Suppressor macrophage treated with lipopolysaccharide for 1 hour (primary cell): ENCODE results near the gene SSBP3.
A peak's percentile ranks its signal among the peaks of the same experiment; 100 is the strongest.

ENCODE experiments used
- DNase-seq, 3 donors: peaks; one replicate each; pipeline ENCODE4 v3.0.0-alpha.2; 2020 to 2022

Gene SSBP3

DNA sequence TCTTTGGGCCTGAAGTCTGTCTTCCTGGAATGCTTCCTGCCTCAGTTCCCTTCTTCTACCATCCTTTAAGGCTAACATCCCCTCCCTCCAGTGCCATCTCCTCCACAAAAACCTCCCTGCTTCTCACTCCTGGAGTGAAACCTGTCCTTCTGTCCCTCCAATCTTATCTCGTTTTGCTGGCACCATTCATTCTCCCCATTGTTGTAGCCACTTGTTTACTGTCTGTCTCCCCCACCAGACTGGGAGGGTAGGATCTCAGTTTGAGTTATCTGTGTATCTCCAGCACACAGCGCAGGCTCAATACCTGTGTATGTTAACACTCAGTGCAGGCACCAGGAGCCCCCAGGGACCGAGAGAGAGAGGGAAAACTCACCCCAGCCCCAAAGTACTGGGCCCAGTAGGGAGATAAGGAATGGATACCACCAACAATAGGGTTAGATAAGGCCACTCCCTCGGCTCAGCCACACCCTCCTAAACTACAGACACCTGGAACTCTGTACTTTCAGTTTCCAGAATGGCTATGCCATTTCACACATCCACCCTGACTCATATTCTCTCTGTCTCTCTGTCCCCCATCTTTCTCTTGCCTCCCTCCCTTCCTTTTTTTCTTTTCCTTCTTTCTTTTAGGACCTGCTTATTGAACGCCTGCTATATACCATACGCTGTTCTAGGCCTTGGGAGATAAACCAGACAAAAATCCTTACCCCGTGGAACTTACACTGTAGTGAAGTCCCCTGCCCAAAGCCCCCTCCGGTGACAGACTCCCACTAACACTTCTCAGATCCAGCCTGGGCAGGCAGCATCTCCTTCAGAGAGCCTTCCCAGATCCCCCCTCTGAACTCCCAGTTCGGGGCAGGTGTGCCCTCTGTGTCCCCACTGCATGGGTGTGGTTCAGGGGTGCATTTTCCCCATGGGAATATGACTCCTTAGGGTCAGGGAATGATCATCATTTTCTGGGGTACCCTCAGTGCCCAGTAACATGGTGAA, 3.3 kb upstream of the SSBP3 start:
- peak in 1 of 3 donors; percentile 42 for DNase-seq

DNA sequence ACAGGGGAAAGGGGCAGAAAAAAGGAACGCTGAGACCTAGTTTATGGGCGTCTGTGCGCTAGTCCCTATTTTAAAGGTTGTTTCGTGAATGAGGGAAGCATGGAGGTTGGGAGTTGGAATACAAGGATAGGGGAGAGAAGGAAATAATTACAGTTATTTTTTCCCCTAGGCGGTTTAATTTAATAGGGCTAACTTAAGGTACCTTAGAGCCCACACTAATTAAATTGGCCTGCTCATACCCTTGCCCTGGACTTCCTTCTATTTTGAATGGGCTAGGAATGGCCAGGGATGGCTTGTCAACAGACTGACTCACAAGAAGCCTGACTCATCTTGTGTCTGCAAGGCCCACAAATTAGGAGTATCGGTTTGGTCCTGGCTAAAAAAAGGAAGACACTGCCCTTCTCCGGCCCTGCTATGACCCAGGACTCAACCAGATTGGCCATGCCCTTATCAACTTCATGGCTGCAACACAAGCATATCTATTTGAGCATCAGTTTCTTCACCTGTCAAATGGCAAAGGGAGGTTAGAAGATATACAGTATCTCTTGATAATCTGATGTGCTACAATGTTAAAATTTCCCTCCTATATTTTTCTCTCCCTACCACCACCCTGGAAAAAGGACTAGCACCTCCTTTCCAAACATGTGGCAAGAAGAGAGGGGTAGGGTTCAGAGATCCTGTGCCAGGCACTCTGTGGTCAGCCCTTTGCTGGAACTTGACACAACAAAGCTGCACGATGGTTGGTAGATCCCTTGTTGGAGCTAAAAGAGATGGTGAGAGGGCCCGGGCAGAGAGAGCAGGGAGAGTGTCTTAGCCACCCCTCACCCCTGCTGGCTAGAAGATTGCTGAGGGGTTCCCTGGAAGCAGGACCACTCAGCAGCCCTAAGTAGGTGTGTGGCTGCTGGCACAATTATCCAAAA, 2.2 kb upstream of the SSBP3 start:
- peak; percentile 87 to 95 (median 92) for DNase-seq

DNA sequence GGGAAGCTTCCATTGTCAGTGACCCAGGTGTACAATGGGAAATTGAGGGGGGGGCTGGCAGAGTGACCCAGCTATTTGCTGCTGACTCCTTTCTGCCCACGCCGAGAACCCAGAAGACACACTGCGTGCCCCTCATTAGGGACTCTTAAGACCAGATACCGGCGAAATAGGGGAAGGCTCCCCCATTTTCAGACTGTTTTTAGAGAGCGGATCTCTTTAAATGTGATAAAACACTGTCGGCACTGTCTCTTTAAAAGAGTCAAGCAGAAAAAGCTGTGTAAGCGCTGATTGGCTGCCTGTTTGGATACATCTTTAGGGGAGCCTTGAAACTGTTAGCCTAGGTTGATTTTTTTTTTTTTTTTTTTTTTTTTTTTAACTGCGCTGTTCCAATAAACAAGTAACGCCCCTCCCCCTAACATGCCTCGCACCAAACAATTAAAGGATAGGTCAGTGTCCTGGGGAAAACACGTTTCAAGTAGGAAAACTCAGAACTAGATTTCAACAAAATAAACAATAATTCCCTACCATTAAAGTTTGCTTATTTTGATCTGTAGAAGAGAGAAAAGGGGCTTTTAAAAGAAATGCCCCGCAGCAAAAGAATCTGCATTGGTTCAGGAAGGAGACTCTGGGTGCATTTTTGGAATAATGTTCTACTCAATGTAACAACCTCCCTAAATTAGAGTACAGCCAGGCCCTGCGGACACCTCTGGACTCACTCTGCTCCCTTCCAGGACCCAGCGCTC, 1.4 kb upstream of the SSBP3 start:
- DNase-seq, result peak; percentile 80 to 92 (median 91)

DNA sequence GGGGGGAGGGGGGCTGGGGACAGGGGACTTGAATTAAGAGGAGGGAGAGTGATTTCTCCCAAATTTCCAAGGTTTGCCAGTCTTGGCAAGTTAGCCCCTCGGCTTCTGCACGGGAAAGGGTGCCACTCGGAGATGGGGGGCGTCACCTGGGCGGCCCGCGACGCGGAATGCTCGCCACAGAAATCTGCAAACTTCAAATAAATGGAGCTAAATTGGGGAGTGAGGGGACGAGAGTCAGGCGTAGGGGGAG, 885 bp upstream of the SSBP3 start:
- DNase-seq, result no peak

DNA sequence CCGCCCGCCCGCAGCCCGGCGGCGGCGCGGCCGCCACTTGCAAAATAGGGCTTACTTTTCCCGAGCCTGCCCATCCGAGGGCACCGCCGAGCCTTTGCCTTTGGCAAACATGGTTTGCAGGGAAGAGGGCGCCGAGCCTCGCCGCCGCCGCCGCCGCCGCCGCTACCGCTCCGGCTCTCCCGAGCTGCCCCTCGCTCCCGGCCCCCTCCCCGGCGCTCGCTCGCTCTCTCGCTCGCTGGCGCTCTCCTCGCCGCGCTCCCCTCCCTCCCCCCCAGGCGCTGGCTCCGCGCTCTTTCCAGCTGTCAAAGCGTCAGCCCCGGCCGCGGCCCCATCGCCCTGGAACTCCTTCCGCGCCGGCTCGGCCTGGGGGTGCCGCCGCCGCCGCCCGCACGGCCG, 298 bp downstream of the SSBP3 start:
- no peak for DNase-seq

DNA sequence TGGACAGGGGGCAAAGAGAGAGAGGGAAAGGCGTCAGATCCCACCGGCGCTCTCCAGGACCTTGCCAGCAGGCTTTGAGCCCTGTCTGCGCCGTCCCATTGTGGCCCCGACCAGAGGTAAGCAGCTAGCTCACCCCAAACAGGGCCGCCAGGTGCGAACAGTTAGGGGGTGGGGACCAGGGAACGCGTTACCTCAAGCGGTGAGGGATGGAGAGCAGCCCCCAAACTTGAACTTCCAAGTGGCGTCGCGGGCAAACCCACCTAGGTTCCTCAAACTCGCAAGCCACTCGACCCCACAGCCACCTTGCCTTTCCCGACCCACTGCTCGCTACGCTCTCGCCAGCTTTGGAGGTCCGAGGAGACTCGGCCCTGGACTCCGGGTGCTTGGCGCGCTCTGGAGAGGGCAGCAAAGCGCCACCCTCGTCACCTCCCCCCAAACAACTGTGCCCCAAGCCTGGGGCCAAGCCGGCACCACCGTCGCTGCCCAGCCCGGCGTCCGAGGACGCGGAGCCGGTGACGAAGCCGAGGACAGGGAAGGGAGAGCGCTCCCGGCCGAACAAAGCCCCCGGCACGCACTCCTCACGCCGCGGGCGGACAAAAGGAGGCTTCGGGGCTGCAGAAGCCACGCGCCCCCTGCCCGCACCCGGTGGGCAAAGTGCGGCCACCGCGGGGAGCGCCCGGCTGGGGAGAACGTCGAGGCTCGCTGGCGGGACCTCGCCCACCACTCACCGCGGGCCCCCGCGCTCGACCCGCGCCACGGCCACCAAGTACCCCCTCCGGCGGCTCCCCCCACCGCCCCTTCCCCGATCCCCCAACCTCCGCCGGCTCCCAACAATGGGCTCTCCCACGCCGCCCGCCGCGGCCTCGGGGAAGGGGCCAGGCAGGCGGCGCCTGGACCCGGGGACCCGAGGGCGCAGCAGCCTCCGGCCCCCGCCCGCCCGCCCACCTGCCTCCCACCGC, 976 bp downstream of the SSBP3 start:
- peak; percentile 50 to 77 (median 54) for DNase-seq

DNA sequence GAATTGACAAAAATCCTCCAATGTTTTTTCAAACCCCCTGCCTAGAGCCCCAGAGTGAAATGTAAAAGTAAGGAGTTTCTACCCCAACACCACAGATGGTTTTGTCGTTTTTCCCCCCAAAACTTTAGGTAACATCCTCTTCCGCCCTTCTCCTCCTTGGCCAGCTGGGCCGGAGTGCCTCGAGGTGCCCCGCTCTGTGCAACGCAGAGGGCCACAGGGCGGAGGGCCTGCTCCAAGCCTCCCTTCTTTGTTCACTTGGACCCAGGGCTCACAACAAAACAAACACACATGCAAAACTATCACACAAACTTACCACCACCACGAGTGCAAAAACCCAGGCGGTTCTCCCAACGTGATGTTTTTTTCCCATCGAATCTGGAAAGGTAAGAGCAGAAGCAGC, 1.9 kb downstream of the SSBP3 start:
- DNase-seq, result no peak

DNA sequence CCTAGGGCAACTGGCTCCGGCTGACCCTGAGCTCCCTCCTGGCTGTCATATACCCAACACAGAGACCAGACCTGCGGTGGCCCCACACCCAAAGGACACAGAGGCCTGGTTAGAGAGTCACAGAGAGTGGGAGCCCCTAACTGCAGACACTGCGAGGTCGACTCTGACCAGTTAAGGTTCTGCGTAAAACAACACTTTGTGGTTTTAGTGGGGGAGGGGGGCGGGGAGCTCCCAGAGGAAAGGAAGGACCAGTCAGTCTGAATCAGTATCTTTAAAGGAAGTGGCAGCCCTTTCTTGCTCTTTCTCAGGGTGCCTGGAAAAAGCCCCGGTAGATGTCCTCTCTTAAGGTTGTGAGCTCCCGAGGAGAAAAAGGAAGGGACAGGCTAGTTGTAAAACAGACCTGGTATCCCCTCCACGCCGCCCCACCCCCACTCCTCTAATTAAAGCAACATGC, 2.4 kb downstream of the SSBP3 start:
- peak; percentile 80 to 85 (median 82) for DNase-seq

DNA sequence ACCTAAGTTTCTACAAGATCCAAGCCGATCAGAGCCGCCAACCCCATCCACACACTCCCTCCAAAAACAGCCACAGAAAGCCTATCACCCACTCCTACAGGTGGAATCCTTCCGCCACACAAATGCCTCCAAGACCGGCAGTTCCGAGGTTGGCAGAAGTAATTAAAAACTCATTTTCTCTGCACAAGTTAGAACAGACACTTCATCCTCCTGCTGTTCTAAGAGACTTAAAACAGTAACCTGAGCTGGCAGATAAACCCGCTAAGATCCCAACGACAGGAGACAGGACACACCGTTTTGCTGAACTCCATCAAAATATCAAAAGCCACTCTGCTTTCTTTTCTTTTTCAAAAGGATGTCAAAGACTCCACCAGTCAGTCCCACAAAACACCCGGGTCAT, 2.8 kb downstream of the SSBP3 start:
- no peak for DNase-seq

DNA sequence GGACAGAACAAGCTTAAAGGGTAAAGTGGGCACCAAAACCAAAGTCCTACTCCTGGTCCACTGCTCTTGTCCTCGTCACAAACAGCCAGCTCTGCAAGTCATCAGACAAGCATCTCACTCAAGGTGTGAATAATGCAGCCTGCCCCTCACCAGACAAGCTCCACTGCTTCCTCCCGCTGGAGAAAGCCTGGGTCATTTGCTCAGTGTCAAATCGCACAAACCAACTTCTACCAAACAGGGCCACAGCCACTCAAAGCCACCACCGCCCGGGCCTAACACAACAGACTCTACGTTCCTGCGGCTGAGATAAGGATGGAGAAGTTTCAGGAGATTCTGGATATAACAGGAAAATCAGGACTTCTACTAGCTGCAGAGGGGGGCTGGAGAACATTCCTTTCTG, 3.3 kb downstream of the SSBP3 start:
- DNase-seq, result no peak

DNA sequence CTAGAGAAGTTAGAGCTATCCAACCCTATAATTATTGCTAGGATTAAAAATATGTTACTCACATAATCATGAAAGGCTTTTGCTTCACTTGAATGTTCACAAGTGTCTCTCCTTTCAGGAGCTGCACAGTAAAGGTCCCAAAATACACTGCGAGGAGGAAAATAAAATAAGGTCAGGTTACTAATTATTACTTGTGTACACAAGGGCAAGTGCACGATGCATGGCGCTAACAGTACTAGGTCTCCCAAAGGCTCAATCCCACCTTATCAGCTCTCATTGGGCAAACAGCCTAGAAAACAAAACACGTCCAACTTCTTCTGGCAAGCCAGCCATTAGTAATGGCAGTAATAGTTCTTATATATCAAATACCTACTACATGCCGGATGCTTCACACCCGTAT, 4.4 kb downstream of the SSBP3 start:
- no peak for DNase-seq

DNA sequence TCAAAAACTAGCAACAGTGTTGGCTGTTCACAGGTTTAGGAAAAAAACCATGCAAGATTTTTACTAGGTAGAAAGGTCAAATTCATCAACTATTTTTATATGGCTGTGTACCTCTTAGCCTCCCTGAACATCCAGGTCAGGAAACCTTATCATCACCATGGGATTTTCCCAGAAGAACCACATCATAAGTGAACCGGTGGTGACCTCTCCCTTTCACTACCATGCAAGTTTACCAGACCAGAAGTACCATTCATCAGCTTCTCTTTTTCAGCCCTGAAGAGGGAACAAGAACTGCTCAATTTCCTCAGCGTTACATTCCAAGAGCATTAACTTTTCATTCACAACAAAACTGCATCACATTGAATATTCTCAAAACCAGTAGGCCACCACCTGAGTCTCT, 5.9 kb downstream of the SSBP3 start:
- DNase-seq, result peak in 2 of 3 donors; percentile 30 to 60

DNA sequence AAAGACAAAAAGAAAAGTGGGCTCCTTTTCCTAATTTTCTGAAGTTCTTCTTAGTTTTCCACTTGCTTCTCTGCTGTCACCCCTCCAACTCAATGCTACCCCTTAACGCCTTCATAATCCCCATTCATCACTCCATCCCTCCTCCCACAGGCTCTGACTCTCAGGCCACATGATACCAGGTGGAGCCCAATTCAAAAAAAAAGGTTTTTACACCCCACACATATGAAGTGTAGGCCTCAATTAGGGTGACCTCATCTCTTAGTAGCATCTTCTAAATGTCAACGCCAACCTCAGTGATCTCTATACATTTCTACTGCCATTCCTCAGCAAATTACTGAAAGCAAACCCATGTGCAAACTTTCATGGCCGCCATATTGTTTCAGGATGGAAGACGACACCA, 6.4 kb downstream of the SSBP3 start:
- DNase-seq, result no peak

DNA sequence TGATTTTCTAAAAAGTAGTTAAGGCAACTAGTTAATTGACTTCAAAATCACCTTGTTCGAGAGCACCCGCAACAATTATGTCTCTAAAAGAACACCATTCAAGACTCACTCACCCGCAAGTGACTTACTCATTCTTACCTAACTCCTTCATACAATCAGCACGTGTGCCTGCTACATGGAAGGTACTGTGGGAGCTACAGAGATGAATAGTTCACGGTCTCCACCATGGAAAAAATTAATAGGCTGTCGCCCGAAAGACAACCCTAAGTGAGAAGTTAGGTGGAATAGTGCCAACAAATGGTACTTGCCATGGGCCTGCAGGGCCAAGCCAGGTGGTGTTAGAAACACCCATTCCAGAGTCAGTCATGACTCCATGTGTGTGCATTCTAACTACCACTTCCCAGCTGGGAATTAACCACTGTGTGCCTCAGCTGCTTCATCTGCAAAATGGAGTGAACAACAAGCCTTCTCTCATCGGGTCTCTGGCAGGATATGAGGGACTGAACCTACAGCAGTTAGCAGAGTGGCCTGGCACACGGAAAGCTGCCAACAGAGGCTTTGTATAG, 7.1 kb downstream of the SSBP3 start:
- no peak for DNase-seq

DNA sequence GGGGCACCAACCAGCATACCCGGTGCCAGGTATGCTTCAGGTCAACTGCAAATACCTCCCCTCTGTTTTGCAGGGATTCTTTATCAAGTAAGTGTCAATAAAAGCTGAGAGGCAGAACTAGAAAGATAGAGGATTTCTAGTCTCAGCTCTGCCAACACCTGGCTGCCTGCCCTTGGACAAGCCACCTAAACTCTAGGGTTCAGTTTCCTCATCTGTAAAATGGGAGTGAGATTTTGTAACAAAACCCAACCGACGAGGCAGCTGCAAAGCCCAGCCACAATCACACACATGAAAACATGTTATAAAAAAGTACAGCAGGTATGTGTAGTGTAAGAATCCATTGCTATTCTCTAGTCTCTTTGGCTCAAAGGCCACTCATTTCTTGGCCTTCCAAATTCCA, 8.2 kb downstream of the SSBP3 start:
- no peak for DNase-seq

DNA sequence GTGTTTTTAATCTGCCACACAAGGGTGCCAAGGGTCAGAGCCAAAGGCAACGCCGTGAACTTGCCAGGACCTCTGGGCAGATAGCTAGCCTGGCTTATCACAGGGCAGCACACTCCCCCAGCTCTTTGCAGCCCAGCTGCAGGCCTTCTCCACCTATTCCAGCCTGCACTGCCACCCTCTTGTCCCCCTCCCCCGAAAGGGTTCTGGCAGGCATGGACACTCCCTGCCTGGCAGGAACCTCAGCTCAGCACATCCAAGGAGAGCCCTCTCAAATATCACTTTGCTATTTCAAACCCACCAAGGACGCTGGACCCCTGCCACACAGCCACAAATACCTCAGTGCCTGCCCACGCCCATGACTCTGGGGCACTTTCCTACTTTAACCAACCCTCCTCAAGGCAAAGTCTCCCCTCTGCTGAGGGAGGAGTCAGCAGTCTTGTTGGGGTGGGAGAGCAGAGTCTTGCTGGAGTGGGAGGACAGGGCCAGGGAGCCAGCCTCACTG, 9.1 kb downstream of the SSBP3 start:
- DNase-seq, result no peak

DNA sequence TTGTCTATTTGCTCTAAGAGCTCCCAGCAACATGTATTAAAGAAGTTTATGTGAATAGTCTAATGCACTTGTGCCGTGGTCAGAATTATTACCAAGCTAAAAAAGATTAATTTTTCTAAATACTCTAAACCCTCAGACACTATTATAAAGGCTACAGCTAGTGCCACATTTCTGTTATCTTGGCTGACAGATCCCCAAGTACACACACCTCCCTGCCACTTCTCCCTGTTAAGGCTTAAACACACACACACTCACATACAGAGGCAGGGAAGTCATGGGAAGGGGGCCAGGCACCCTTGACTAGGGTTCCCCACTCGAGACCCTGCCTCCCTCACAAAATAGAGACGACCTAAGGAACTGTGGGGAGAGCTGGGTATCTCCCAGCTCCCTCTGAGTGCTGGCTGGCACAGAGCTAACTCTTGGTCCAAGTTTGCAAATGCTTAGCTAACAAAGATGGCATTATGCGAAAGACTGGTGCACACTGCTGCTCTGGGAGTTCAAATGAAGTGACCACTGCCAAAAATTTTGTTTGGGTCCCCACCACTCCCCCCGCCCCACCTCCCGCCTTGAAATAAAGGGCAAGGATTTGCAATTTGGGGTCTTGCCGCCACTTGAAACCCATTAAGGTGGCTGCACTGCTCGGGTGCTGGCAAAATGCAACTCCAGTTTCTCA, 9.8 kb downstream of the SSBP3 start:
- no peak for DNase-seq

DNA sequence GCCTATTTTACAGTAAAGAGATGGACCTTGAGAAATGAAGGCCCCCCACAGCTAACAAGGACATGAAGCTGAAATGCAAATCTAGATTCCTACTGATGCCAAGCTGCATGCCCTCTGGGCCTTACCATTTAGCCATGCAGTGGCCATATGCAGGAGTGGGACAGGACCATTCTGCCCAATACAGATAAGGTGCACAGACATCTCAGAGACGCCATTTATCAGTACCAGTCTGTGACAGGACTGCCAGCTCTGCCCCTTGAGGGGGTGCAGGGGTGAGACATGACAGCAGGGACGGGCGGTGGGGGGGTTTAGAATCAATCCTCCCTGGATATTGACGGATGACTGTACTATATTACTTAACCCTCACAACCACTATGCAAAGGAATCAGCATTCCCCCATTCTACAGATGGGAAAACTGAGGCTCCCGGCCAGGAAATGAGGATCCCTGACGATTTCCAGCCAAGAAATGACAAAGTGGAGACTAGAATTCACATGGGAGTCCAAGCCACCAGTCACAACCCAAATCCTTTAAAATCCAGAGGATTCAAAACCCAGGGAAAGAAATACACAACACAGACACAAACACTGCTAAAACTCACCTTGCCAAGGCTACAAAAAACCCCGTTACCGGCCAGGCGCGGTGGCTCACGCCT, 10.8 kb downstream of the SSBP3 start:
- DNase-seq, result no peak

DNA sequence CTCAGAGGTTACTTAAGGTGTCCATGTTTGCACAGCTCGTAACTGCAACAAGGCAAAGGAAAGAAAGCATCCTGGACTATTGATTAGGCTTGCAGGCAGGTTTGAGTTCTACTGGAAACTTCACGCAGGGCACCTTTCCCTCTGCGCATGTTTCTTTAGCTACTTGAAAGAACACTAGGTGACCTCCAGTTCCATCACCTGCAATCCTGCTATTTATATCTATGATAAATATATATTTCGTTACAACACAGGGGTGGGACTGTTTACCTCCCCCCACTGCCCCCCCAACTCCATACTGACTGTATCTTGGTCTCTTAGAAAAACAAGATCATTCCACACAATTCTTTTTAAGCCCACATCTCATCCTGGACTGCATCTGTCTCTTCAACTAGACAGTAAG, 12.1 kb downstream of the SSBP3 start:
- DNase-seq, result no peak

DNA sequence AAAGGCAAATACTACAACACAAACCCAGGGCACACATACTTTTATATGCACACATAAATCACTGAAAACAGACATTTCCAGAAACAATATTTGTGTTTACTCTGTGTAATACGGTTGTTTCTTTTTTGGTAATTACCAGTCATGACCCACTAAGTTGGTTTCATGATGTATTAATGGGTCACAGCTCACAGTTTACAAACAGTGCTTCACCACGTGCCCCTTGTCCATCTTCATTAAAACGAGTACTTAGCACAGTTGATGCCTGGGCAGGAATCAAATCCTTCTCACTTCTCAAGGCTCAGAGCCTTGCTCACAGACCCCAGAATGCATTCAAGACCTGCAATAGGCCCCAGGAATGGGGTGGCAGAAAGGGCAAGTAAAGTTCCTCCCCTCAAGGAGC, 13.8 kb downstream of the SSBP3 start:
- no peak for DNase-seq
